KMS-11 (cell line): ENCODE data around the gene USP9Y.
"Not testable (repeated sequence)": the region's sequence is repeated elsewhere in the genome, so short reads cannot be mapped to it uniquely, and the experiment has no call there.

Experiments
- H2AFZ ChIP-seq: fragments of 200-600 bp; sonication (generic); 2 replicates; pipeline ENCODE4 v1.6.1; 2016; ENCODE audit warnings: antibody characterized with exemption, mixed run types, low read depth
- H3K27ac ChIP-seq: fragments of 200-600 bp; sonication (generic); 2 replicates; pipeline ENCODE4 v1.6.1; 2016; ENCODE audit warnings: mild to moderate bottlenecking, mixed run types
- H3K27me3 ChIP-seq: fragments of 200-600 bp; sonication (generic); 2 replicates; pipeline ENCODE4 v1.6.1; 2017; ENCODE audit warnings: mild to moderate bottlenecking, low read depth, mixed run types, moderate library complexity; ENCODE audit not compliant: insufficient read depth
- H3K36me3 ChIP-seq: fragments of 200-600 bp; sonication (generic); 2 replicates; pipeline ENCODE4 v1.6.1; 2017; ENCODE audit warnings: mild to moderate bottlenecking, mixed run types; ENCODE audit not compliant: insufficient read depth
- H3K4me1 ChIP-seq: fragments of 200-600 bp; sonication (generic); 2 replicates; pipeline ENCODE4 v1.6.1; 2016; ENCODE audit warnings: mild to moderate bottlenecking, low read depth, mixed run types; ENCODE audit not compliant: poor library complexity, severe bottlenecking
- H3K4me2 ChIP-seq: fragments of 200-600 bp; sonication (generic); 2 replicates; pipeline ENCODE4 v1.7.0; 2016; ENCODE audit warnings: mild to moderate bottlenecking, mixed run types
- H3K4me3 ChIP-seq: fragments of 200-600 bp; sonication (generic); IDR thresholded peaks from 2 replicates; pipeline ENCODE4 v1.6.1; 2017; ENCODE audit warnings: low read depth, low read length, mixed read lengths; ENCODE audit not compliant: insufficient read depth
- H3K79me2 ChIP-seq: fragments of 200-600 bp; sonication (generic); 2 replicates; pipeline ENCODE4 v1.6.1; 2016; ENCODE audit warnings: low read depth, mixed run types; ENCODE audit not compliant: insufficient read depth
- H3K9ac ChIP-seq: fragments of 200-600 bp; sonication (generic); 2 replicates; pipeline ENCODE4 v1.6.1; 2016; ENCODE audit warnings: mild to moderate bottlenecking, mixed run types
- H4K20me1 ChIP-seq: fragments of 200-600 bp; sonication (generic); 2 replicates; pipeline ENCODE4 v1.6.1; 2016; ENCODE audit warnings: mild to moderate bottlenecking, mixed run types; ENCODE audit not compliant: insufficient read depth
- TF ChIP-seq, protein P1 (sequence below): fragments of 200-600 bp; sonication (generic); conservative IDR thresholded peaks from 2 replicates; pipeline ENCODE4 v1.6.1; 2017; ENCODE audit warnings: low read depth, mild to moderate bottlenecking, antibody characterized with exemption, low read length, moderate library complexity, mixed read lengths

USP9Y gene

DNA sequence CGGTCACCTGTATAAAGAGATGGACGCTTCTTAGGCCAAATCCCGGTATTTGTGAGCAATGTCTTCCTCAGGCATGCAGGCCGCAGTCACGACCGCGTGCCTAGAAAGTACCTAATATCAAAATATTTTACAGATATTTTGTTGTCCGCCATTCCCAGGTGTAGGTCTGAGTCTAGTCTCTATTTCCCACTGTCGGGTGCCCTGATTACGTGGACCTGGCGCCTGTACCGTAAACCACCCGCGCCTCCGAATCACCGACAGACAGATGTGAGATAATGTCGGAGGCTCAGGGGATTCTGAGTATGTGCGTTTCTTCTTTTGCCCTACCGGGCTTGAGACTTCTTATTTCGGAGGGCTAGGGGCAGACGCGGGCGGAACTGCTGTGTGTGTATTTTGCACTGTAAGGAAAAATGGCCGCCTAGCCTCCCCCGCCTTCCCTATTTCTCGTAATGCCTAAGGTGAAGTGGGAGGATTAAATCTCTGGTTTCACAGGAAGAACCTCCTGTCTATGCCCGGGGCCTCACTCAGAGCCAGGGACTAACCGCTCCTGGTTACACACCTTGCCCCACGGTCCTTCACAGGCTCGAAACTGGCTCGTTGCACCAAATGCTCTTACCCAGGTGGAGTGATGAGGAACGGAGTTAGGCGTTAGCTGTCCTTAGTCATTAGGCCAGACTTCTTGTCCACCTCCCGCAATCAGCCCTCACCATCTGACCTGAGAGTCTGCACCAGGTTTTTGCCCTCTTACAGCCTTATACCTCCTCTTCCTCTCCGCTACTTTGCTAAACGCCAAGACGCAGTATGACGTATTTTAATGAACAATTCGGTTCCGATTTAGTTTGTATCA lies 38.1 kb upstream of the USP9Y start:
- Histone ChIP-seq H3K27me3 (no peaks in the 10 kb centered on the region), H3K4me1 (no peaks in the 10 kb centered on the region), H4K20me1 (no peaks in the 10 kb centered on the region), H3K4me2 (no peak overlapping the region), H3K9ac (no peak overlapping the region), H3K79me2 (no peaks in the 10 kb centered on the region), H3K27ac (no peak overlapping the region), H3K4me3 (no peak overlapping the region), H3K36me3 (no peaks in the 10 kb centered on the region), H2AFZ (no peak overlapping the region)
- TF ChIP-seq, protein P1, sequence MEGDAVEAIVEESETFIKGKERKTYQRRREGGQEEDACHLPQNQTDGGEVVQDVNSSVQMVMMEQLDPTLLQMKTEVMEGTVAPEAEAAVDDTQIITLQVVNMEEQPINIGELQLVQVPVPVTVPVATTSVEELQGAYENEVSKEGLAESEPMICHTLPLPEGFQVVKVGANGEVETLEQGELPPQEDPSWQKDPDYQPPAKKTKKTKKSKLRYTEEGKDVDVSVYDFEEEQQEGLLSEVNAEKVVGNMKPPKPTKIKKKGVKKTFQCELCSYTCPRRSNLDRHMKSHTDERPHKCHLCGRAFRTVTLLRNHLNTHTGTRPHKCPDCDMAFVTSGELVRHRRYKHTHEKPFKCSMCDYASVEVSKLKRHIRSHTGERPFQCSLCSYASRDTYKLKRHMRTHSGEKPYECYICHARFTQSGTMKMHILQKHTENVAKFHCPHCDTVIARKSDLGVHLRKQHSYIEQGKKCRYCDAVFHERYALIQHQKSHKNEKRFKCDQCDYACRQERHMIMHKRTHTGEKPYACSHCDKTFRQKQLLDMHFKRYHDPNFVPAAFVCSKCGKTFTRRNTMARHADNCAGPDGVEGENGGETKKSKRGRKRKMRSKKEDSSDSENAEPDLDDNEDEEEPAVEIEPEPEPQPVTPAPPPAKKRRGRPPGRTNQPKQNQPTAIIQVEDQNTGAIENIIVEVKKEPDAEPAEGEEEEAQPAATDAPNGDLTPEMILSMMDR, result no peak

DNA sequence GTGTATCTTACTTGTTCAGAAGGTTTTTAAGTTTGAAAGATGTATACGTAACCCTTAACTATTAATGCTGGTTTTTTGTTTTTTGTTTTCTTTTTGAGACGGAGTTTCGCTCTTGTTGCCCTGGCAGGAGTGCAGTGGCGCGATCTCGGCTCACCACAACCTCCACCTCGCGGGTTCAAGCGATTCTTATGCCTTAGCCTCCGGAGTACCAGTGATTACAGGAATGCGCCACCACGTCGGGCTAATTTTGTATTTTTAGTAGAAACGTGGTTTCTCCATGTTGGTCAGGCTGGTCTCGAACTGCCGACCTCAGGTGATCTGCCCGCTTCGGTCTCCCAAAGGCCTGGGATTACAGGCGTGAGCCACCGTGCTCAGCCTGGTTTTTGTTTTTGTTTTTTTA lies 37.2 kb upstream of the USP9Y start:
- not testable (repeated sequence) for H3K79me2 ChIP-seq, H2AFZ ChIP-seq, H3K36me3 ChIP-seq, H3K4me1 ChIP-seq, H3K4me3 ChIP-seq, H3K27me3 ChIP-seq, H4K20me1 ChIP-seq, H3K9ac ChIP-seq, H3K4me2 ChIP-seq, H3K27ac ChIP-seq

DNA sequence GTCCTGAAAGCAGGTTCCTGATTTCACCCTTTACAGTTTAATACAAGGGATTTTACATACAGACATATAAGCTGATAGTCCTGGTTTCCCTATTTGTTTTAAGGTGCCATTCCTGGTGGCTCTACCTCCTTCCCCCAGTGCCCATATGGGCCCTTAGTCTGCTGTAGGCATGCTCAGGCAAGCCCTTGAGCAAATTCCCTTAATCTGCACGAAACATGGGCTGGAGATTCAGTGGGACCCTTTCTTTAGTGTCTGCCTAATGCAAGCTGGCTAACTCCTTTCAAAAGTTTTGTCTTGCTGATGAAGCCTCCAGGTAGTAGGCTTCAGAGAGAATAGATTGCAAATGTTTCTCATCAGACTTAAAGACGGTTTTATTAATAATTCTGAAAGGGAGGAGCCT lies 22.9 kb upstream of the USP9Y start:
- no peak overlapping the region for H3K4me3 ChIP-seq
- no peaks in the 10 kb centered on the region for H3K27me3 ChIP-seq
- H4K20me1 ChIP-seq, result no peaks in the 10 kb centered on the region
- H3K4me1 ChIP-seq, result no peaks in the 10 kb centered on the region
- H3K9ac ChIP-seq, result no peak overlapping the region
- H3K79me2 ChIP-seq, result no peaks in the 10 kb centered on the region
- TF ChIP-seq, protein P1, result no peak
- H2AFZ ChIP-seq, result no peak overlapping the region
- H3K4me2 ChIP-seq, result no peak overlapping the region
- no peak overlapping the region for H3K27ac ChIP-seq
- H3K36me3 ChIP-seq, result no peaks in the 10 kb centered on the region

DNA sequence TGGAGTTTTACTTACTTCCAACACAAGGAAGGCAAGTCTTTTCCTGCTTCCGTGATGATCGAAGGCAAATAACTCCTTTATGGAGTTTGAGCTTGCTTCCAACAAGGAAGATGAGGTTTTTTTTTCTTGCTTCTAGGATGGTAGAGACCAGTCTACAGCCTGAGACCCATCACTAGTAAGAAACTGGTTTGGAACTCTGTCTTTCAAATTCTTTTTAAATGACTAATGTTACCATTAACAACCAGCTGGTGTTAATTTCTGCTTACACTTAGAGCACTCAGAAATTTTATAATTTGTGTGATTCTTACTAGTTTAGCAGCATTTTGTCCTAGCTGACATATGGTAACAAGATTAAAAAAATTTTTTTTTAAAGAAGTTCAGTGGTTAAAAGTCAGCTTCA lies 19.5 kb upstream of the USP9Y start:
- Histone ChIP-seq H3K4me3 (no peak overlapping the region), H4K20me1 (no peaks in the 10 kb centered on the region), H3K4me2 (no peak overlapping the region), H3K9ac (no peak overlapping the region), H3K27me3 (no peaks in the 10 kb centered on the region), H3K4me1 (no peaks in the 10 kb centered on the region), H3K79me2 (no peaks in the 10 kb centered on the region), H3K27ac (no peak overlapping the region), H2AFZ (no peak overlapping the region), H3K36me3 (no peaks in the 10 kb centered on the region)
- TF ChIP-seq, protein P1, result no peak

DNA sequence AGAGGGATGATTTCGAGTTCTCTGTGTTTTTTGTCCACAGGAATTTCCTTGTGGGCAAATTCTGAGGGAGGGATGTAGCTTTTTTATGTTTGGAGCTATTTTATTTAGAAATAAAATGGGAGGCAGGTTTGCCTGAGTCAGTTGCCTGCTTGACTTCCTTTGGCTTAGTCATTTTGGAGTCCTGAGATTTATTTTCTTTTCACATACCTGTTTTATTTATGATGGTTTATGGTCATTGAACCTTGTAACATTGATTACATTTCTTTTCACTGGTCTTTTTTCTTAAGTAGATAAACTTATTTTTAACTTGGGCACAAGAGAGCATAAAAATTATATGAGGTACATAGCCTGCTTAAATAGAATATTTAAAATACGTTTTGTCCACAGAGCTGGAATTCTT lies 12.7 kb upstream of the USP9Y start:
- Histone ChIP-seq H2AFZ (no peak overlapping the region), H3K79me2 (no peaks in the 10 kb centered on the region), H3K4me3 (no peak overlapping the region), H3K4me2 (no peak overlapping the region), H3K9ac (no peak overlapping the region), H3K27me3 (no peaks in the 10 kb centered on the region), H3K4me1 (no peaks in the 10 kb centered on the region), H3K27ac (no peak overlapping the region), H4K20me1 (no peaks in the 10 kb centered on the region), H3K36me3 (no peaks in the 10 kb centered on the region)
- TF ChIP-seq, protein P1, result no peak
